ENCODE data around the gene CARD8. TPM values are rescaled to one million over a fixed set of nuclear protein-coding genes. Genes with fewer than 3 reads are reported as not detected.
"Not testable (repeated sequence)": the region's sequence is repeated elsewhere in the genome, so short reads cannot be mapped to it uniquely, and the experiment has no call there.

The CARD8 gene
- polyA plus RNA-seq, 1 experiment, result 15.0 TPM

- peaks cover 3% of the 10 kb centered on the region; the same call in 1 of the 2 replicates for H3K27me3 ChIP-seq (ENCODE audit: control insufficient read depth, insufficient read depth, low read length)
- no peak for TF ChIP-seq CTCF (IDR thresholded peaks at IDR 0.05; ENCODE audit: insufficient read depth, low read depth, low read length)
- POLR2A ChIA-PET, result no interaction called here
- no peak overlapping the region for H3K4me3 ChIP-seq (ENCODE audit: low read depth, low read length)
- CTCF ChIA-PET, result interaction anchor here (0.9 to 2.0 kb wide), 3 partner anchors 11 to 31 kb away, joined by 3 to 10 read pairs (median 4); no protein-coding TSS in a partner anchor
- no peak for DNase-seq (ENCODE audit: low read depth)
- no peaks in the 10 kb centered on the region for H3K36me3 ChIP-seq (ENCODE audit: control insufficient read depth, insufficient read depth, low read length)
Measured at GRCh38 chr19:48297975-48298374, 42.3 kb upstream of the CARD8 start.

GRCh38 chr19:48296963-48297734, 41.4 kb upstream of the CARD8 start:
- ChIA-PET POLR2A (no interaction called here), CTCF (no interaction called here)
- DNase-seq (ENCODE audit: low read depth), result no peak
- Histone ChIP-seq H3K27me3 (ENCODE audit: control insufficient read depth, insufficient read depth, low read length) (peaks cover 1% of the 10 kb centered on the region; the same call in 1 of the 2 replicates), H3K4me3 (ENCODE audit: low read depth, low read length) (no peak overlapping the region), H3K36me3 (ENCODE audit: control insufficient read depth, insufficient read depth, low read length) (no peaks in the 10 kb centered on the region)
- no peak for TF ChIP-seq CTCF (IDR thresholded peaks at IDR 0.05; ENCODE audit: insufficient read depth, low read depth, low read length)

GRCh38 chr19:48295458-48295857, 39.7 kb upstream of the CARD8 start:
- DNase-seq (ENCODE audit: low read depth), result no peak
- H3K27me3 ChIP-seq (ENCODE audit: control insufficient read depth, insufficient read depth, low read length), result peaks cover 1% of the 10 kb centered on the region; the same call in 1 of the 2 replicates
- ChIA-PET POLR2A (no interaction called here), CTCF (interaction anchor here (9.1 kb wide), 1 partner anchor 25 kb away, joined by 156 read pairs; the partner anchor contains the start of gene ZNF114)
- no peaks in the 10 kb centered on the region for H3K36me3 ChIP-seq (ENCODE audit: control insufficient read depth, insufficient read depth, low read length)
- H3K4me3 ChIP-seq (ENCODE audit: low read depth, low read length), result no peak overlapping the region
- TF ChIP-seq CTCF (IDR thresholded peaks at IDR 0.05; ENCODE audit: insufficient read depth, low read depth, low read length), result no peak

GRCh38 chr19:48292798-48293197, 37.1 kb upstream of the CARD8 start:
- no peak for DNase-seq (ENCODE audit: low read depth)
- no peaks in the 10 kb centered on the region for H3K36me3 ChIP-seq (ENCODE audit: control insufficient read depth, insufficient read depth, low read length)
- POLR2A ChIA-PET, result no interaction called here
- no peak overlapping the region for H3K4me3 ChIP-seq (ENCODE audit: low read depth, low read length)
- H3K27me3 ChIP-seq (ENCODE audit: control insufficient read depth, insufficient read depth, low read length), result 0 out of 2 replicates have a peak, but pooled peaks cover 1% of the 10 kb centered on the region
- no peak for TF ChIP-seq CTCF (IDR thresholded peaks at IDR 0.05; ENCODE audit: insufficient read depth, low read depth, low read length)
- CTCF ChIA-PET, result interaction anchor here (0.6 to 9.1 kb wide), 7 partner anchors 10 to 329 kb away, joined by 3 to 156 read pairs (median 3); partner anchors contain the start of gene ZNF114

GRCh38 chr19:48291489-48291815, 35.7 kb upstream of the CARD8 start:
- H3K4me3 ChIP-seq (ENCODE audit: low read depth, low read length); H3K36me3 ChIP-seq (ENCODE audit: control insufficient read depth, insufficient read depth, low read length); POLR2A ChIA-PET; DNase-seq (ENCODE audit: low read depth); H3K27me3 ChIP-seq (ENCODE audit: control insufficient read depth, insufficient read depth, low read length): not testable (repeated sequence)
- CTCF ChIA-PET, result interaction anchor here (1.0 to 9.1 kb wide), 11 partner anchors 9 to 292 kb away, joined by 3 to 156 read pairs (median 4); partner anchors contain the start of genes KDELR1 and ZNF114
